RWPE1 (cell line): Measurements from ENCODE around the gene TPST2.
A peak's percentile ranks its signal among the peaks of the same experiment; 100 is the strongest.

Experiments used
- CTCF ChIA-PET: fragments of 350-600 bp; sonication (Branson Sonifier 250); formaldehyde crosslinking; extraction: SDS; loops from one replicate; lab custom pipeline; 2021; lab: Yijun Ruan, JAX
- POLR2A ChIA-PET: fragments of 400-600 bp; formaldehyde crosslinking; extraction: SDS; loops from one replicate; lab custom pipeline; 2020; ENCODE audit warnings: antibody characterized with exemption; ENCODE audit not compliant: low non-redundant PET; lab: Yijun Ruan, JAX
- DNase-seq: peaks from one replicate; pipeline ENCODE4 v3.0.0; 2012; ENCODE audit warnings: low spot score
- H3K27ac ChIP-seq: fragments of 450-650 bp; 2 replicates; pipeline ENCODE4 v1.5.1; 2017
- CTCF ChIP-seq: fragments of 450-650 bp; conservative IDR thresholded peaks from 2 replicates; pipeline ENCODE4 v1.5.1; 2017; ENCODE audit warnings: low read depth, mild to moderate bottlenecking

TPST2 gene

GRCh38 chr22:26548303-26548702, 41.6 kb downstream of the TPST2 start:
- no peak for TF ChIP-seq CTCF
- CTCF ChIA-PET, result no interaction called here
- peak overlapping the region; percentile 86 for H3K27ac ChIP-seq
- POLR2A ChIA-PET, result no interaction called here
- no peak for DNase-seq

GRCh38 chr22:26547837-26548236, 42.1 kb downstream of the TPST2 start:
- DNase-seq, result no peak
- no peak for TF ChIP-seq CTCF
- POLR2A ChIA-PET, result no interaction called here
- CTCF ChIA-PET, result no interaction called here
- H3K27ac ChIP-seq, result peak overlapping the region; percentile 39

- ChIA-PET CTCF (no interaction called here), POLR2A (no interaction called here)
- peak overlapping the region; percentile 39 for H3K27ac ChIP-seq
- TF ChIP-seq CTCF, result no peak
- peak; percentile 8 for DNase-seq
Observed at GRCh38 chr22:26547426-26547825, 42.5 kb downstream of the TPST2 start.

- peak overlapping the region; percentile 49 for H3K27ac ChIP-seq
Observed at GRCh38 chr22:26546282-26546681, 43.6 kb downstream of the TPST2 start.

GRCh38 chr22:26545827-26546226, 44.1 kb downstream of the TPST2 start:
- no peak for TF ChIP-seq CTCF
- H3K27ac ChIP-seq, result no peak overlapping the region
- ChIA-PET CTCF (no interaction called here), POLR2A (no interaction called here)
- no peak for DNase-seq

More at GRCh38 chr22:26546282-26546681, 43.6 kb downstream of the TPST2 start:
- ChIA-PET CTCF (no interaction called here), POLR2A (no interaction called here)
- TF ChIP-seq CTCF, result no peak
- no peak for DNase-seq

GRCh38 chr22:26545385-26545784, 44.5 kb downstream of the TPST2 start:
- TF ChIP-seq CTCF, result no peak
- H3K27ac ChIP-seq, result no peak overlapping the region
- ChIA-PET POLR2A (no interaction called here), CTCF (no interaction called here)
- DNase-seq, result no peak
